Cardiac muscle cell (in vitro differentiated cells and primary cell): ENCODE data around the gene JARID2. TPM values are rescaled to one million over a fixed set of nuclear protein-coding genes. Genes with fewer than 3 reads are reported as not detected.

Experiments
- DNase-seq, 2 donors: peaks; one replicate each; pipeline versions ENCODE4 v3.0.0 to v3.0.0-alpha.2; 2010 to 2017; ENCODE audit warnings: low read depth in 1 of 2, low spot score in 1 of 2
- H3K27ac ChIP-seq: fragments of 200-600 bp; sonication (generic); 2 replicates; pipeline ENCODE4 v1.5.1; 2016
- H3K27me3 ChIP-seq: fragments of 200-600 bp; sonication (generic); 2 replicates; pipeline ENCODE4 v1.6.0; 2016; ENCODE audit warnings: control low read depth
- H3K36me3 ChIP-seq: fragments of 200-600 bp; sonication (generic); 2 replicates; pipeline ENCODE4 v1.5.1; 2016; ENCODE audit warnings: control low read depth
- H3K4me1 ChIP-seq: fragments of 200-600 bp; sonication (generic); 2 replicates; pipeline ENCODE4 v1.8.1; 2017; ENCODE audit warnings: low read depth, mild to moderate bottlenecking, mixed run types
- H3K4me3 ChIP-seq: fragments of 200-600 bp; sonication (generic); 2 replicates; pipeline ENCODE4 v1.5.1; 2016; ENCODE audit warnings: mild to moderate bottlenecking
- H3K9me3 ChIP-seq: fragments of 200-600 bp; sonication (generic); 2 replicates; pipeline ENCODE4 v1.5.1; 2017; ENCODE audit warnings: low read depth, mild to moderate bottlenecking, control low read depth
- CTCF ChIP-seq: IDR thresholded peaks from 2 replicates; pipeline ENCODE4 v1.5.1; 2012; ENCODE audit warnings: low read depth, mild to moderate bottlenecking, low read length
- polyA plus RNA-seq: library from polyadenylated mRNA; unstranded; fragments of >200 nt; fragmentation: Nextera tagmentation; extraction: Ambion mirVana; gene quantifications from 2 replicates; pipeline ENCODE4 v1.2.1, GENCODE V29; 2016
- total RNA-seq: library from RNA; depleted of rRNA; stranded (reverse); fragments of >200 nt; gene quantifications from 2 replicates; pipeline ENCODE4 v1.2.3, GENCODE V29; 2016

JARID2 gene
- total and polyA plus RNA-seq, 2 experiments from 2014 or later: 9.7 to 26.4 TPM

GRCh38 chr6:15495375-15495901 lies 249.6 kb downstream of the JARID2 start:
- no peak for TF ChIP-seq CTCF
- Histone ChIP-seq H3K4me3 (no peak overlapping the region), H3K9me3 (no peaks in the 10 kb centered on the region), H3K27me3 (no peaks in the 10 kb centered on the region), H3K36me3 (no peaks in the 10 kb centered on the region), H3K4me1 (peaks cover 6% of the 10 kb centered on the region), H3K27ac (peak overlapping the region; percentile 78)
- DNase-seq: peak; percentile 50 to 68

GRCh38 chr6:15496345-15497131 lies 250.7 kb downstream of the JARID2 start:
- peaks cover 6% of the 10 kb centered on the region for H3K4me1 ChIP-seq
- no peak for DNase-seq
- no peaks in the 10 kb centered on the region for H3K9me3 ChIP-seq
- peak overlapping the region; percentile 78 for H3K27ac ChIP-seq
- H3K4me3 ChIP-seq: no peak overlapping the region
- no peak for TF ChIP-seq CTCF
- H3K36me3 ChIP-seq: no peaks in the 10 kb centered on the region
- H3K27me3 ChIP-seq: no peaks in the 10 kb centered on the region

GRCh38 chr6:15498640-15499039 lies 252.8 kb downstream of the JARID2 start:
- Histone ChIP-seq H3K4me1 (peaks cover 6% of the 10 kb centered on the region), H3K27me3 (no peaks in the 10 kb centered on the region), H3K9me3 (no peaks in the 10 kb centered on the region), H3K36me3 (no peaks in the 10 kb centered on the region), H3K27ac (no peak overlapping the region), H3K4me3 (no peak overlapping the region)
- TF ChIP-seq CTCF: no peak
- no peak for DNase-seq

GRCh38 chr6:15499125-15499524 lies 253.3 kb downstream of the JARID2 start:
- H3K27ac ChIP-seq: no peak overlapping the region
- no peak overlapping the region for H3K4me3 ChIP-seq
- DNase-seq: no peak
- H3K4me1 ChIP-seq: peaks cover 6% of the 10 kb centered on the region
- TF ChIP-seq CTCF: no peak
- no peaks in the 10 kb centered on the region for H3K36me3 ChIP-seq
- no peaks in the 10 kb centered on the region for H3K27me3 ChIP-seq
- no peaks in the 10 kb centered on the region for H3K9me3 ChIP-seq

GRCh38 chr6:15499591-15499990 lies 253.7 kb downstream of the JARID2 start:
- Histone ChIP-seq H3K4me1 (peaks cover 6% of the 10 kb centered on the region), H3K27ac (no peak overlapping the region), H3K27me3 (no peaks in the 10 kb centered on the region), H3K4me3 (no peak overlapping the region), H3K9me3 (no peaks in the 10 kb centered on the region), H3K36me3 (no peaks in the 10 kb centered on the region)
- no peak for TF ChIP-seq CTCF
- no peak for DNase-seq
